G401 (cell line): ENCODE results near the gene KLF14. TPM values are rescaled to one million over a fixed set of nuclear protein-coding genes. Genes with fewer than 3 reads are reported as not detected.
"Not testable (repeated sequence)": the region's sequence is repeated elsewhere in the genome, so short reads cannot be mapped to it uniquely, and the experiment has no call there.

Source experiments
- DNase-seq: peaks from one replicate; pipeline ENCODE4 v3.0.0-alpha.2; 2015; ENCODE audit warnings: low spot score
- in situ Hi-C: cut with HindIII; loops from 2 replicates; pipeline ENCODE4 v1.10.0; 2016; ENCODE audit warnings: low sequenced_read_pairs, mixed read lengths
- total RNA-seq: library from RNA; depleted of rRNA; stranded (reverse); fragments of >200 nt; shearing (Covaris generic); gene quantifications from 2 replicates; pipeline ENCODE4 v1.2.3, GENCODE V29; 2014; rRNA removed

The KLF14 gene
- total RNA-seq, result not detected in 2 replicates

DNA sequence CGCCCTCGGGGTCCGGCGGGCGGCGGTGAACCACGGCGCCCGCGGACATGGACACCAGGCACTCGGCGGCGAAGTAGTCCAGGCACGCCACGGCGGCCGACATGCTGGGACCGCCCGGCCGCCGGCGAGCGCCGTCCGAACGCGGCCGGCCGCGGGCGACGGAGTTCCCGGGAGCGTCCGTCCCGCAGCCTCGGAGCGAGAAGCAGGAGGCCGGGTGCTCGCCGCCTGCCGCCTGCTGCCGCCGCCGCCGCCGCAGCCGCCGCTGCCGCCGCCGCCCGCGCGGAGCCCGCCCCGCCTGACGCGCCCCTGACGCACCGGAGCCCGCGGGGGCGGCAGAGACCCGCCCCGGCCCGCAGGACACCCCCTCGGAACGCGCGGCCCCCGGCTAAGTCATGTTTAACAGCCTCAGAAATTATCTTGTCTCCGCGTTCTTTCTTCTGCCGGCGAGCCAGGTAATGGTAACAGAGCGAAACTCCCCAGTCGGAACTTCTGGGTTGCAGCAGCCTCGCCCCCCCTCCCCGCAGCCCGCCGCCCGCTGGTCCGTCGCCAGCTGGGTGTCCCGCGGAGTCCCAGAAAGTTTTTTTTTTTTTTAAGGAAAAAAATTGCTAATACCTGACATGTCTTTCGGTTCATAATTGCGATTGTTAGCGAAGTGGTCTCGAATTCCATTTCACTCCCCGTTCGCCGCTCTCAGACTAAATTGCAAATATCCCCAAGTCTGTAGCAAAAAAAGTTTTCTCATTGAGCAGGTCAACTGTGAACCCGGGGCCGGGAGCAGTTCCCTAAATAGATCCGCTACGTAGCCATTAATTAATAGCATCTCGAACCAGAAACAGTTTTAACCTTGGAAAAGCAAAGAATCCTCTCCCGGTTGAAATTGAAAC, at the start of gene KLF14:
TSS of gene KLF14 (minus strand) at position 277 of the 884 bp plus-strand sequence. CDS start at position 103, 174 bp downstream.
- in situ Hi-C loops, result no loop called here
- no peak for DNase-seq

DNA sequence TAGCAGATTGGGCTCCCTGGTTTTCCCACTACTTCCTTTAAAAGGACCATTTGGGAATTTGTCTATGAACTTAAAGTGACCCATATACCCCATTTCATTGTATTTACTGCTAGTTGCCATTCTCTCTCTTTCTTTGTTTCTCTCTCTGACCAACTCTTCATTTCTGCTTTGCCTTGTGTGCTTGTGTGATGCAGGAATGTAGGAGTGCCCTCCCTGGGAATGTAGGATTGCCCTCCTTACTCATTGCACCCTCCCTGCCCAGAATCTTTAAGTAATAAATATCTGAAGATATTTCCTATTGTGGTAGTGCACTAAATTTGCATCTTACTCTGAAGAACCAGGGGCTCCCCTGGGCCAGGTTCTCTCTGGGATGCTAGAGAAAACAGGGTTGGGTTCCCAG, 47.3 kb upstream of the KLF14 start:
- no peak for DNase-seq
- in situ Hi-C loops, result no loop called here

DNA sequence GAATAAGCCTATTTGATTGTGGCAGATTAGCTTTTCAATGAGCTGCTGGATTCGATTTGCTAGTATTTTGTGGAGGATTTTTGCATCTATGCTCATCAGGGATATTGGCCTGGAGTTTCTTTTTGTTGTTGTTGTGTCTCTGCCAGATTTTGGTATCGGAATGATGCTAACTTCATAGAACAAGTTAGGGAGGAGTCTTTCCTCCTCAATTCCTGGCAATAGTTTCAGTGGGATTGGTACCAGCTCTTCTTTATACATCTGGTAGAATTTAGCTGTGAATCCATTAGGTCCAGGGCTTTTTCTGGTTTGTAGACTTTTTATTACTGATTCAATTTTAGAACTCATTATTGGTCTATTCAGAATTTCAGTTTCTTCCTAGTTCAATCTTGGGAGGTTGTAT, 43.4 kb upstream of the KLF14 start:
- in situ Hi-C loops, result no loop called here
- DNase-seq, result no peak

DNA sequence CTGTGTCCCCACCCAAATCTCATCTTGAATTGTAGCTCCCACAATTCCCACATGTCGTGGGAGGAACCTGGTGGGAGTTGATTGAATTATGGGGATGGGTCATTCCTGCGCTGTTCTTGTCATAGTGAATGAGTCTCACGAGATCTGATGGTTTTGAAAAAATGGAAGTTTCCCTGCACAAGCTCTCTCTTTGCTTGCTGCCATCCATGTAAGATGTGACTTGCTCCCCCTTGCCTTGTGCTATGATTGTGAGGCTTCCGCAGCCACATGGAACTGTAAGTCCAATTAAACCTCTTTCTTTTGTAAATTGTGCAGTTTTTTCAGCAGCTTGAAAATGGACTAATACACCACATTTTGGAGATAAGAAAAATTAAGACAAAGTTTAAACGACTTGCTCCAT, 38.4 kb upstream of the KLF14 start:
- DNase-seq, in situ Hi-C loops: not testable (repeated sequence)

DNA sequence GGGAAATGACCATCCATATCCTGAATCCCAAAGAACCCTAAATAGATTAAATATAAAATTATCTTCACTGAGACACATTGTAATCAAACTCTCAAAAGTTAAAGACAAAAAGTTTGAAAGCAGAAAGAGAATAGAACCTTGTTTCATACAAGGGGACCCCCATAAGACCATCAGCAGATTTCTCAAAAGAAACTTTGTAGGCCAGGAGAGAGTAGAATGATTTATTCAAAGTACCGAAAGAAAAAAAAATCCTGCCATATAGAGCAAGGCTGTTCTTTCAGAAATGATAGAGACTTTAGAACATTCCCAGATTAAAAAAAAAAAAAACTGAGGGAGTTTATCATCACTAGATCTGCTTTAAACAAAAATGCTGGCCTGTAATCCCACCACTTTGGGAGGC, 34.8 kb upstream of the KLF14 start:
- no peak for DNase-seq
- in situ Hi-C loops, result no loop called here

DNA sequence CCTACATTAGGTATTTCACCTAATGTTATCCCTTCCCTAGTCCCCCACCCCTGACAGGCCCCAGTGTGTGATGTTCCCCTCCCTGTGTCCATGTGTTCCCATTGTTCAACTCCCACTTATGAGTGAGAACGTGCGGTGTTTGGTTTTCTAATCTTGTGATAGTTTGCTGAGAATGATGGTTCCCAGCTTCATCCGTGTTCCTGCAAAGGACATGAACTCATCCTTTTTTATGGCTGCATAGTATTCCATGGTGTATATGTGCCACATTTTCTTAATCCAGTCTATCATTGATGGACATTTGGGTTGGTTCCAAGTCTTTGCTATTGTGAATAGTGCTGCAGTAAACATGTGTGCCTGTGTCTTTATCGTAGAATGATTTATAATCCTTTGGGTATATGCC, 30.6 kb upstream of the KLF14 start:
- in situ Hi-C loops, DNase-seq: not testable (repeated sequence)

DNA sequence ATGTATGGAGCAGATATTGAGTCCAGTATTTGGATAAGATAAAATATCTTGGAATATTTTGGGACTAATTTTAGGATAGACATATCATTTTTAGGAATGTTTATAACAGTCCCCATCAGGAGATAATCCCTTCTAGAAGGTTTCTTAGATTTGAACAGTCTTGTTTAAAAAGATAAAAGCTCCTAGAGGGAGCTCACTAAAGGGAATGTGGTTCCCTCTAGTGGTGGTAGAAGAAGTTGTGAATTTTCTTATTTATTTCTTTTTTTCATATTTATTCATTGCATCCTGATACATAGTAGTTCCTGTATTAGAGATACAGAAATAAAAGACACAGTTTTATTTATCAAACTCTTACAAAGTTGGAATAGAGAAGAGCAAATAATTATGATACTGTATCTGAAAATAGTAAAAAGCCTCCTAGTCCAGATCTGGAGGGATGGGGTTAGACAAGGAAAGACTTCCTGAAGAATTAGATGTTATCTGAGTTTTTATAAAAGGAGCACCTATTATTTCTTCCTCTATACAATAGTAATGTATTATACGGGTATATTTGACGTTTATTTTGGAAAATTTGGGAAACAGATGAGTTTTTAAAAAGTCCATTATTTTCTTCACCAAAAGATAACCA, 24.5 kb upstream of the KLF14 start:
- in situ Hi-C loops, result no loop called here
- peak; percentile 55 for DNase-seq

DNA sequence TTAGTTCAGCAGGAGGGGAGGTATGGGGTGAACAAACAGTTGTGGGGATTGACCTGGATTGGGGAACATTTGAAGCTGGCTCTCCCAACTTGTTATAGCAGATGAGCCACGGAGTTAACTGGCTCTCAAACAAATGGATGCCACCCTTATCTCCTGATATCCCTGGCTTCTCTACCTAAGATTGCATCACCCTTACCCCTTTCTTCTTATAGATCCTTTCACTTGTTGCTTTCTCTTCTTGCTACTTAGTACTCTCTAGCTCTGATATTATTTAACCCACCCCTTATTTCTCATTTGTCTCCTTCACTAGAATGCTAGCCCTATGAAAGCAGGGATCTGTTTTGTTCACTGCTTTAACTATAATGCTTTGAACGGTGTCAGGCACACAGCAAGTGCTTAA, 22.3 kb upstream of the KLF14 start:
- in situ Hi-C loops, result no loop called here
- no peak for DNase-seq

DNA sequence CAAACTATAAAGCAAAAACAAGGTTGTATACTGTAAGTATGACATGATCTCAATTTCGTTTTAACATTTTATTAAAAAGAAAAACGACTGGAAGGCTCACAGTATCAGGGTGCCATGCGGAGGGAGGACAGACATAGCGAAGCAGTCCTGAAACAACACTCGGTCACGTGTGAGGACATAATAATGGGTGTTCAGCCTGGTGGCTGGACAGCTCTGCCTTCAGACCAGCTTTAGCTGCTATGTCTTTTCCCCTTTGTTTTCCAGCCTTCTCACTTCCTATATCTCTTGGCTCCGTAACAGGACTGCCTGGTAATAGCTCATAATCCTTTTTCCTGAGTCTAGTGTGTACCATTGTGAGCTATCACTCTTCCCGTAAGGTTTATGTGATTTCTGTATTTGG, 18.4 kb upstream of the KLF14 start:
- in situ Hi-C loops, result no loop called here
- no peak for DNase-seq

DNA sequence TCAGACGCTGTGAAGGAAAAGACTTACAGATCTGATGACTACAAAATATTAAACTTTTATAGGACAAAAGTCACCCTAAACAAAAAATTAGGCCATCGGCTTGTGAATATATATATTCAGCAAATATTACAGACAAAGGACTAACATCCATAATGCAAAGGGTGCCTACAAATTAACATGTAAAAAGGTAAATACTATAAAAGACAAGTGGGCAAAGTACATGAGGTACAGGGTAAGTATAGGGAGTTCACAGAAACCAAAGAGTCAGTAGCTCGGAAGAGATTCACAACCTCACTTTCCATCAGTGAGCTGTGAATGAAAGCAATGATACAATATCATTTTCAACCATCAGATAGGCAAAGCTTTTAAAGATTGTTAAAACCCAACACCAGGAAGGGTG, 16.7 kb upstream of the KLF14 start:
- in situ Hi-C loops, result no loop called here
- no peak for DNase-seq

DNA sequence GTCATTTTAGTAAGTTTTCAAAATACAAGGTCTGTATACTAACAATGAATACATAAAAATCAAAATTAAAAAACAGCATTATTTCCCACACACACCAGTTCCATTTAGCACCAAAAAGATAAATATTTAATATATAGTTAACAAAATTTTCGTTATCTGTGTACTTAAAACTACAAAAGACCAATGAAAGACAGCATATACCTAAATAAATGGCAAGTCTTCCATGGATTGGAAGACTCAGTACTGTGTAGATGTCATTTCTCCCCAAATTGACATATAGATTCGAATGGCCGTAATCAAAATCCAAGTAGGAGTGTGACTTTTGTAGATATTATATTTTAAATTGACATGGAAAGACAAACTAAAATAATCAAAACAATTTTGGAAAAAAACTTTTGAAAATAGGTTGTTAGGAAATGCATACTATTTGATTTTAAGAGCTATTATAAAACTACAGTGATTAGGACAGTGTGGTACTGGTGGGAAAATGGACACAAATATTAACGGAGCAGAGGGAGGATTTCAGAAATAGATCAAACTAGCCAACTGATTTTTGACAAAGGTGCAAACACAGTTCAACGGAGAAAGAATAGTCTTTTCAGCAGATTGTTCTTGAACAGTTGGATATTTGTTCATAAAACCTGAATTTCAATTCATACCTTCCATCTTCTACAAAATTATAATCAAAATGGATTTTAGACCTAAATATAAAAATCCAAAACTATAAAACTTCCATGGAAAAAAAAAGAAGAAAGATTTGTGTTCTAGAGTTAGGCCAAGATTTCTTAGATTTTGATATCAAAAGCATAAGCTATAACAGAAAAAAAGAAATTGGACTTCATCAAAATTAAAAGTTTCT, 14.8 kb upstream of the KLF14 start:
- DNase-seq, result no peak
- in situ Hi-C loops, result no loop called here

DNA sequence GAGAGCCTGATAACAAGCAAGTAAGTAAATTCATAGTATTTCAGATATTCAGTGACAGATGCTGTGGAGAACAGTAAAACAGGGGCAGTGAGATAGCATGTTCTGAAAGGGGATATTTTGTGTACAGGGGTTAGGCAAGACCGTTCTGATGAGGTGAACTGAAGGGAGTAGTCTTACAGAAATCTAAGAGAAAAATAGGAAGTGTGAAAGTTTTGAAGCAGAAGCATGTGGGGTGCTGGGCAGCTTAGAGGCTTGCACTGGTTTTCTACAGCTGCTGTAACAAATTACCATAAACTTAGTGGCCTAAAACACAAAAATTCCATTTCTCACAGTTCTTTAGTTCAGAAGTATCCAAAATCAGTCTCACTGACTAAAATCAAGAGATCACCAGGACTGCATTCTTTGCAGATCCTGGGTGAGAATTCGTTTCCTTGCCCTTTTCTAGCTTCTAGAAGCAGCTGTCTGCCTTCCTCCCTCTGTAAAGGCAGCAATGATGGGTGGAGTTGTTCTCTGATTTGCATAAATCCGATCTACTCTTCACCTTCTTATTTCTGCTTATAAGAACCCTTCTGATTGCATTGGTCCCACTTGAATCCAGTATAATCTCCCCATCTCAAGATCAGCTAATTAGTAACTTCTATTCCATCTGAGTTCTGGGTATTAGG, 7.5 kb upstream of the KLF14 start:
- no peak for DNase-seq
- in situ Hi-C loops, result no loop called here

DNA sequence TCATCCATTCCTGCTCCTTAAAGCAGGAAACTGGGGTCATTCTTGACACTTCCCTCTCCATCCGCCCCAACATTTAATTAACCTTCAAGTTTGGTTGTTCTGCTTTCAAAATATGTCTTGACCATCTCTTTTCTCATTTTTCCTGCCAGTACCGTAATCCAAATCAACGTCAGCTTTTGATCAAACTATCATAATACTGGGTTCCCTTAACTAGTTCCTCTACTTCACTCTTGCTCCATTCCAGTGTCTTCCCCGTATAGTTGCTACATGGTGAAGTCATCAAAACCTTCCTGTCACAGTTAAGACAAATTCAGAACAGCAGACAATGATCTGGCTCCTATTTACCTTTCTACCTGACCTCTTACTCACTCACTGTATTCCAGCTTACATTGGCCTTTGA, 6.6 kb upstream of the KLF14 start:
- in situ Hi-C loops, result no loop called here
- no peak for DNase-seq

DNA sequence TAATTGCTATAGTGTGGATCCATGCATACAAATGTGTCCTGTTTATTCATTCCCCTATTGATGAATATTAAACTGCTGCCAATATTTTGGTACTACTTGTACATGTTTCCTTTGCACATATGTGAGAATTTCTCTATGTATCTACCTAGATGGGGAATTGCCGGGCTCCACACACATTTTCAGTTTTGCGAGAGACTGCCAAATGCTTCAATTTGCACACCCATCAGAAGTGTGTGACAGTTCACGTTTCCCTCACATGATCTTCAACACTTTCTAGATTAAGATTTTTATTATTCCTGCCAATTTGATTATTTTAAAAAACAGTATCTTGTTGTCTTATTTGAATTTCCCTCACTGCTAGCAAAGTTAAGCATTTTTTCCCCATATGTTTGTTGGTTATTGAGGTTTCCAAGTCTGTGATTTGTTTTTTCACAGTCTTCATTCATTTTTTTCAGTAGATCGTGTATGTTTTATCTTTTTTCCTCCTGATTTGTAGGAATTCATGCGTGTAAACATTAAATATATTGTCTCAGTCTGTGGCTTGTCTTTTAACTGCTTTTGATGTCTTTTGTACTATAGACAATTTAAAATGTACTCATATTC, 2.4 kb upstream of the KLF14 start:
- DNase-seq, result no peak
- in situ Hi-C loops, result no loop called here

DNA sequence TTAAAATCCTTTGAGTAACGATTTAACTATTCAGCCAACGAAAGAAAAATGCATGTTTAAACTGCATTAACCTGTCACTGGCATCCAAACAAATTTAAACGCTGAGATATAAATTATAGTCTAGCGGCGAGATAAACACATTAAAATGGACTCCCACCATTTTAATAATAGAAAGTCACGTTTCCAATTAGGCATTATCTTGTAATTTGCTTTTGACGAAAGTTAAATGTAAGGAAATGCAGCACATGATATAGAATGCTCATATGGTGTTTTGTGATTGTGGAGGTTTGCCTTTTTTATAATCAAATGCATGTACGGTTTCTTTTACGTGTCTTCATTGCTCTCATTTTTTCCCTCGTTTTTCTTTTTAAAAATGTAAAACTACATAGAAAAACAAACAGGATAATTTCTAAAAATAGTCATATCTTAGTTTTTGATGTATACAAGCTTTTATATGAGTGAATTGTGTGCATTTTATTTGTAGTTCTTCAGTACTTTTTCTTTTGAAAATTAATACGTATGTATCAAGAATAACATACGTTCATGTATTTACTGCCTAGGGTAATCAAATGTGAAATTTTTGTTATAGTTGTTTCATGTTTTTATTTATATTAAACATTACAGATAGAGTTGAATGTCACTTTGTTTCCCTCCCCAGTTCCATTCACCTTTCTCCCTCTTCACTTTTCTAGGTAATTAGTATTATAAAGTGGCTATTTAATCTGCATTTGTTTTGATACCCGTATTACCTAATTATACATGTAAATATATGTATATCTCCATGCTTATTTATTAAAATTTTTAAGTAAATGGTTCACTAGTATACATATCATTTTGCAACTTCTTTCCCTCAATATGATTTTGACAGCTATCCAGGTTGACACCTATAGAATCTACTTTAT, 1.1 kb upstream of the KLF14 start:
- in situ Hi-C loops, result no loop called here
- DNase-seq, result no peak

DNA sequence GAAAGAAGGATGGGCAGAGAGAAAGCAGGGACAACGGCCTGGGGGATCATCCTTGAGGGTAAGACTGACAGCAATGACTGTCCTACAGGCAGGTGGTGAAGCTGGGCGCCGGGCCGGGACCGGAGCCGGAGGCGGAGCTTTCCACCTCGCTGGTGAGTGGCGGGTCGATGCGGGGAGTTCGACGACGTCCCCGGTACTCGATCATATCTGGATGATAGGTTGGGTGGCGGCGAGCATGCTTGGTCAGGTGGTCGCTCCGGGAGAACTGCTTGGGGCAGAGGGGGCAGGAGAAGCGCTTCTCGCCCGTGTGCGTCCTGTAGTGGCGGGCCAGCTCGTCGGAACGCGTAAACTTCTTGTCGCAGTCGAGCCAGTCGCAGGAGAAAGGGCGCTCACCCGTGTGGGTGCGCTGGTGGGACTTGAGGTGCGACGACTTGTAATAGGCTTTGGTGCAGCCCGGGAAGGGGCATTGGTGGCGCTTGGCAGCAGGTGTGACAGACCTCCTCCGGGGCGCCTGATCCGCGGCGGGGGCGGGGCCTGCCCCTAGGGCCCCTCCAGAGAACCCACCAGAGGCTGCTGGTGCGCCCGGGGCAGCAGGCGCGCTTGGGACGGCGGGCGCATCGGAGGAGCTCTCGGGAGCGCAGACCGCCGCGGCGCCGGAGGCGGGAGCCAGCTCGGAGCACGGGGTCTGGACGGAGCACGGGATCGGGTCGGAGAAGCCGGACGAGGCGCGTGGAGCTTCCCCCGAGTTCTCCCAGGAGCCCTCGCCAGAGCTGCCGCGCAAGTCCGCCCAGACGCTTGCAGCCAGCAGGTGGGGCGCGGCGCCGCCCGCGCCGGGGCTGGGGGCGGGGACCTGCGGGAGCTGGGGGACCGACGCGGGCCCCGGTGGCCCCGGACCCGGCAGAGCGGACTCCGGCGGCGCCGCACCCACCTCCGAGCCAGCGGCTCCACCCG, 752 bp downstream of the KLF14 start:
- in situ Hi-C loops, result no loop called here
- no peak for DNase-seq

DNA sequence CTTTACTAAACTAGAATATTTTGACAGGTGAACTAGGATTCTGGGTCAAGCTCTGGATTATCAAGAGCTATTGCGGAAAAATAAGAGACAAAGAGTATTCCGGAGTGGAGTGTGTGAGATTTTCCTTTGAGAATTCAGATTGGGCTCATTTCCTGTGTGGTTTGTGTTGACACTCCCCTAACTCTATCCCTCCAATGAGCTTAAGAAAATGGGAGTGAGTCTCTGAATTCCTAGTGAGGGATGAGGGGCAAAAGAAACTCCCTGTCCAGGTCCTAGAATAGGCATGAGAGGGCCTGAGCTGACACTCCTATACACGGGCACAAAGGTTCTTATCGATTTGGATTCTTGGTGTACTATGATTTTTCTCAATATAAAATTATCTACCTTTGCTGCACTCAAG, 10.2 kb downstream of the KLF14 start:
- no peak for DNase-seq
- in situ Hi-C loops, result no loop called here
